Hematopoietic multipotent progenitor cell treated with erythropoietin and hydrocortisone succinate and interleukin-3 and kit ligand, for 8 days (in vitro differentiated cells): Measurements from ENCODE around the gene ZDHHC11.
"Not testable (repeated sequence)": the region's sequence is repeated elsewhere in the genome, so short reads cannot be mapped to it uniquely, and the experiment has no call there.

ENCODE experiments used
- DNase-seq: peaks from one replicate; pipeline ENCODE4 v3.0.0-alpha.2; 2015

The ZDHHC11 gene

DNA sequence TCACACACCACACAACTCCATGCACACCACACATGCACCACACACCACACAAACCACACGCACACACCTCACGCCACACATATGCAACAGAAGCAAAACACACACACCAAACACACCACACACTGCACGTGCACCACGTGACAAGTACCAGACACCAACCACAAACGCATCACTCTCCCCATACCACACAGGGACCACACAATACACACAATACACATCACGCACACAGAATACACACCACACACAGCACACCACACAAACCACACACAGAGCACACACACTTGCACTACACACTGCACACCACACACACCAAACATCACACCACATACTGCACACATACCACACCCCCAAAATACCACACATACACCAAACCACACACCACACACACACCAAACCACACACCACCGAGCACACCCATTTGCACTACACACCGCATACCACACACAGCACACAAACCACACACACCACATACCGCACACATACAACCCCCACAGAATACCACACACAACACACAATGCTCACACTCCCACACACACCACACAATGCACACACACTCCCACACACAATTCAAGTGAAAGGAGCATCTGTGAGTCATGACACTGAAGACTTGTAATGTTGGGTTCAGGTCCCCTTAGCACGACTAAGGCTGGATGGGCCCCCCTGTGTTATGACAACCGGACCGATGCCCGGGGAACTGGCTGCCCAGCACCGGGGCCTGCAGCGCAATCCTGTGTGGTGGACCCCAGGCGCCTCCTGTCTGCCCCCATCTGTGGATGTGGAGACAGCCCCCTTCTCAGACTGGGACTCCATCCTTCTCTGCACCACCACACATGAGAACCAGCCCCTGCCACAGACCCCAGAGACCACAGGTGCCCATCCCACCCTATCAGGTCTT lies 6.0 kb upstream of the ZDHHC11 start:
- no peak for DNase-seq

DNA sequence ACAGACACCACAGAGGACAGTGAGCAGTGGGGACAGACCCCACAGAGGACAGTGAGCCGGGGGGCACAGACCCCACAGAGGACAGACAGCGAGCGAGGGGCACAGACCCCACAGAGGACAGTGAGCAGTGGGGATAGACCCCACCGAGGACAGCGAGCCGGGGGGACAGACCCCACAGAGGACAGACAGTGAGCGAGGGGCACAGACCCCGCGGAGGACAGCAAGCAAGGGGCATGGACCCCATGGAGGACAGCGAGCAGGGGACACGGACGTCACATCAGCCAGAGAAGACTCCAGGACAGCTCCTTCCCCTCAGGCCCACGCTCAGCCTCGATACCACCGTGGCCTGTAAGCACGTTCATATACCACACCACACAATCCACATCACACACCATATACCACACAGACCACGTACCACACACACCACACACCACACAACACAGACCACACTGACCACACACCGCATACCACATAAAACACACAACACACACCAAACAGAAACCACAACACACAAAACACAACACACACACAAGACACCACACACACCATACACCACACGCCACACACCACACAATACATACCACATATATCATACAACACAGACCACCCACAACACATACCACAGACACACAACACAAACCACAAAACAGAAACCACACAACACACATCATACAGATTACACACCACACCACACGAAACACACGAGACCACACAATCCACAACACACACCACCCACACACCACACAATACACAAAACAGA lies 5.2 kb upstream of the ZDHHC11 start:
- DNase-seq: peak; percentile 12

DNA sequence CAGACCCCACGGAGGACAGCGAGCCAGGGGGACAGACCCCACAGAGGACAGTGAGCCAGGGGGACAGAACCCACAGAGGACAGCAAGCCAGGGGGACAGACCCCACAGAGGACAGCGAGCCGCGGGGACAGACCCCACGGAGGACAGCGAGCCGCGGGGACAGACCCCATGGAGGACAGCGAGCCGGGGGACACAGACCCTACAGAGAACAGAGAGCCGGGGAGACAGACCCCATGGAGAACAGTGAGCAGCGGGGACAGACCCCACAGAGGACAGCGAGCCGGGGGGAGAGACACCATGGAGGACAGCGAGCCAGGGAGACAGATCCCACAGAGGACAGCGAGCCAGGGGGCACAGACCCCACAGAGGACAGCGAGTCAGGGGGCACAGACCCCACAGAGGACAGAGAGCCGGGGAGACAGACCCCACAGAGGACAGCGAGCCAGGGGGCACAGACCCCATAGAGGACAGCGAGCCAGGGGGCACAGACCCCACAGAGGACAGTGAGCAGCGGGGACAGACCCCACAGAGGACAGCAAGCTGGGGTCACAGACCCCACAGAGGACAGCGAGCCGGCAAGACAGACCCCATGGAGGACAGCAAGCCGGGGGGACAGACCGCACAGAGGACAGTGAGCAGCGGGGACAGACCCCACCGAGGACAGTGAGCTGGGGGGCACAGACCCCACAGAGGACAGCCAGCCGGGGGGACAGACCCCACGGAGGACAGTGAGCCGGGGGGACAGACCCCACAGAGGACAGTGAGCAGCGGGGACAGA lies 4.4 kb upstream of the ZDHHC11 start:
- no peak for DNase-seq

DNA sequence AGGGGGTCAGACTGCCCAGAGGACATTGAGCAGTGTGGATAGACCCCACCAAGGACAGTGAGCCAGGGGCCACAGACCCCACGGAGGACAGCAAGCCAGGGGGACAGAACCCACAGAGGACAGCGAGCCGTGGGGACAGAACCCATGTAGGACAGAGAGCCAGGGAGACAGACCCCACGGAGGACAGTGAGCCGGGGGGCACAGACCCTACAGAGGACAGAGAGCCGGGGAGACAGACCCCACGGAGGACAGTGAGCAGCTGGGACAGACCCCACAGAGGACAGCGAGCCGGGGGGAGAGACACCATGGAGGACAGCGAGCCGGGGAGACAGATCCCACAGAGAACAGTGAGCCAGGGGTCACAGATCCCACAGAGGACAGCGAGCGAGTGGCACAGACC lies 3.4 kb upstream of the ZDHHC11 start:
- DNase-seq: no peak

DNA sequence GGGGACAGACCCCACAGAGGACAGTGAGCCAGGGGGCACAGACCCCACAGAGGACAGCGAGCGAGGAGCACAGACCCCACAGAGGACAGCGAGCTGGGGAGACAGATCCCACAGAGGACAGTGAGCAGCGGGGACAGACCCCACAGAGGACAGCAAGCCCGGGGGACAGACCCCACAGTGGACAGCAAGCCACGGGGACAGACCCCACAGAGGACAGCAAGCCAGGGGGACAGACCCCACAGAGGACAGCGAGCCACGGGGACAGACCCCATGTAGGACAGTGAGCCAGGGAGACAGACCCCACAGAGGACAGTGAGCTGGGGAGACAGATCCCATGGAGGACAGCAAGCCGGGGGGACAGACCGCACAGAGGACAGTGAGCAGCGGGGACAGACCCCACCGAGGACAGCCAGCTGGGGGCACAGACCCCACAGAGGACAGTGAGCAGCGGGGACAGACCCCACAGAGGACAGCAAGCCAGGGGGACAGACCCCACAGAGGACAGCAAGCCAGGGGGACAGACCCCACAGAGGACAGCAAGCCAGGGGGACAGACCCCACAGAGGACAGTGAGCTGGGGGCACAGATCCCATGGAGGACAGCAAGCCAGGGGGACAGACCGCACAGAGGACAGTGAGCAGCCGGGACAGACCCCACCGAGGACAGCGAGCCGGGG lies 2.8 kb upstream of the ZDHHC11 start:
- DNase-seq: not testable (repeated sequence)

DNA sequence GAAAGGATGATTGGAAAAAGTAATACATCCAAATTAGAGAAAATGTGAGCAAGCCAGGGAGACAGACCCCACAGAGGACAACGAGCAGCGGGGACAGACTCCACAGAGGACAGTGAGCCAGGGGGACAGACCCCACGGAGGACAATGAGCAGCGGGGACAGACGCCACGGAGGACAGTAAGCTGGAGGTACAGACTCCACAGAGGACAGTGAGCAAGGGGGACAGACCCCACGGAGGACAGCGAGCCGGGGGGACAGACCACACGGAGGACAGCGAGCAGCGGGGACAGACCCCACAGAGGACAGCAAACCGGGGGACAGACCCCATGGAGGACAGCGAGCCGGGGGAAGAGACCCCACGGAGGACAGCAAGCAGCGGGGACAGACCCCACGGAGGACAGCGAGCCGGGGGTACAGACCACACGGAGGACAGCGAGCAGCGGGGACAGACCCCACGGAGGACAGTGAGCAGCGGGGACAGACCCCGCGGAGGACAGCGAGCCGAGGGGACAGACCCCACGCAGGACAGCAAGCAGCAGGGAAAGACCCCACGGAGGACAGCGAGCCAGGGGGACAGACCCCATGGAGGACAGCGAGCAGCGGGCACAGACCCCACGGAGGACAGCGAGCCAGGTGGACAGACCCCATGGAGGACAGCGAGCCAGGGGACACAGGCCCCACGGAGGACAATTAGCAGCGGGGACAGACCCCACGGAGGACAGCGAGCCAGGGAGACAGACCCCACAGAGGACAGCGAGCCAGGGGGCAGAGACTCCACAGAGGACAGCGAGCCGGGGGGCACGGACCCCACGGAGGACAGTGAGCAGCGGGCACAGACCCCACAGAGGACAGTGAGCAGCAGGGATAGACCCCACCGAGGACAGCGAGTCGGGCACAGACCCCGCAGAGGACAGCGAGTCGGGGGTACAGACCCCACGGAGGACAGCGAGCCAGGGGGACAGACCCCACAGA lies 1.9 kb upstream of the ZDHHC11 start:
- no peak for DNase-seq

DNA sequence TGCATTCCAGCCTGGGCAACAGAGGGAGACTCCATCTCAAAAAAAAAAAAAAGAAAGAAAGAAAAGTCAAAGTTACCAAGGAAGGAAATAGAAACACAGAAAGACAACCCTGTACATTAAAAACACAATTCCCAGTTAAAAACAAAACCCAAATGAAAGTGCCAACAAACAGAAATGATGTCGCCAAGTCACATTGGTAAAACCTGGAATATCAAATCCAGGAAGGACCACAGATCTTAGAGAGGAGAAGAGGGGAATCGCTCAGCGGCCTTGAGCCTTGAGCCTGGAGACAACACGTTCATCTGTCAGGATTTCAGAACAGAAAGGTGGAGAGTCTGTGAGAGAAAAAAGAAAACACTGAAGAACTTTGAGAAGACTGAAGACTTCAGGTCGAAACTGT lies 1.2 kb upstream of the ZDHHC11 start:
- no peak for DNase-seq

DNA sequence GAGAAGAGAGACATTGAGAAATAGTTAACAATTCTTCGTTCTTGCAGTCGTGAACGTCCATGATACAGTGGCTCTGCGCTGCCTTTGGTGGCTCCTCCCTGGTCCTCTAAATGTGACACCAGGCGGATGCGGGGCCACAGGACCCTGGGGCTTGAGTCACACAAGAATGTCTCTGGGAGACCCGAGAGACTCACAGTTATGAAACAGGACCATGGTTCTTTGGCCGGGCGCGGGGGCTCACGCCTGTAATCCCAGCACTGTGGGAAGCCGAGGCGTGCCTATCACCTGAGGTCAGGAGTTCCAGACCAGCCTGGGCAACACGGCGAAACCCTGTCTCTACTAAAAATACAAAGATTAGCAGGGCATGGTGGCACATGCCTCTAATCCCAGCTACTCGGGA lies 767 bp upstream of the ZDHHC11 start:
- no peak for DNase-seq

DNA sequence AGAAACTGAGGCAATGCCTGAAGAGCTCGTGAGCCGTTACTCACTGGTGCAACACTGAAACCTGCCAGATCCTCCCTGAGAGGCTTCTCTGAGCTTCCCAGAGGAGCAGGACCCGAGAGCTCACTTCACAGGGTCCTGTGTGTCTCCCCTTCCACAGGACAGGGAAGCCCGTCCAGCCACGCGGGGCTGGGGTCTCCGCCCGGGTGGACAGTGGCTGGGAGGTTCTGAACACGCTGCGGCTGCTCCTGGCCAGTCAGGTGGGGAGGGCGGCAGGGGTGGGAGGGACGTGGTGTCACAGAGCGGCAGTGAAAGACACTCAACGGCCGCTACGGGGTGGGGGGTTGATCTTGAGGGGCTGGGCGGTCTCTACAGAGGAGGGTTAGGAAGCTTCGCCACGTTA lies 290 bp upstream of the ZDHHC11 start:
- no peak for DNase-seq

DNA sequence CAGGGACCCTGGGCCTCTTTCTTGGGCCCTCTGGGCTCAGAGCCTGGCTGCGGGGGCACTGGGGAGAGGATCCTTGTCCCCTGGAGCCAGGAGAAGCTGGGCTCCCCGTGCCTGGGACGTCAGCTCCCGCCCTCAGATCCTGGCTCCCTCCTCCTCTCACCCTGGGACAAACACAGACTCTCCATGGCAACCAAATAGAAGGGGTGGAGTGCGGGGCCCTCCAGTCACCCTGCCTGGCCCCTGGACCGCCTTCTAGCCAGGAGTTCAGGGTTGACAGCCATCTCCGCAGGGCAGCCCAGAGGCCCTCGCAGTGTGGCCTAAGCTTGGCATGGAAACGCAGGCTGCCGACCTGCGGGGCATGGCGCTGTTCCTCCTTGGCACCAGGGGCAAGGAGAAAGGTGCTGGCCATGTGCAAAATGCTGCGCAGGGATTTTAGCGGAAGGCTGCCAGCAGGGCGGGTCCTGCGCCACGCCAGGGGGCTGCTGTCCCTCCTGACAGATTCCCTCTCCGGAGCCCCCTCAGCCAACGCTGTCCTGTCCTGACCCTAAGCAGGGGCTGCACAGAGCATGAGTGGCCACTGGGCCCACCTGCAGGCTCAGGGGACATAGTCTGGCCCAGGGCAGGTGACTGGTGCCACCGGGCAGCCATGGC lies 1.0 kb downstream of the ZDHHC11 start:
- DNase-seq: no peak

DNA sequence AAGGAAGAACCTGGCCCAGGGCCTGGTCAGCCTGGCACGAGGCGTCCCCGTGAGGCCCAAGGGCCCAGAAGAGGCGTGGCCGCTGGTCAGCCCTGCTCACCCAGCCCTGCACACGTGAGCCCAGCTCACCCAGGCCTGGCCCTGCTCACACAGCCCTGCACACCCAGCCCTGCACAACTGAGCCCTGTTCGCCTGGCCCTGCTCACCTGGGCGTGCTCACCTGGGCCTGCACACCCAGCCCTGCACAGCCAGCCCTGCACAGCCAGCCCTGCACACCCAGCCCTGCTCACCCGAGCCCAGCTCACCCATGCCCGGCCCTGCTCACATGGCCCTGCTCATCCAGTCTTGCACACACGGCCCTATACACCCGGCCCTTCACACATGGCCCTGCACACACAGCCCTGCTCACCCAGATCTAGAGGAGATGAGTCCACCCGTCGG lies 2.1 kb downstream of the ZDHHC11 start:
- no peak for DNase-seq

DNA sequence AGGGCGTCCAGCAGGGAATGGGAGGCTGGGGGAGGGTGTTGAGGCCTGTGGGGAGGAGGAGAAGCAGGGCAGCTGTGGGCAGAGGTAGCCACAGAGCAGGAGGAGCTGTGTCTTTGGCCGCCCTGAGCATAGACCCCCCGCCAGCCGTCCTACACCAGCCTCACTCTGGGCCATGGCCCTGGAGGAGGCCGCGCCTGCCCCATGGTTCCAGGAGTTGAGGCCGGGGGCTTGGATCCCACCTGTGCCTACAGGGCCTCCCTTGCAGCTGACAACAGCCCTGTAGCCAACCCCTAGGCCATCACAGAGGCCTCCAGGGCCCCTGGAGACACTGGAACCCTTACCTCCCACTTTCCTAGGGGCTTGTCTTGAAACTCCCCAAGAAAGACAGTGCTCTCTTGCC lies 3.0 kb downstream of the ZDHHC11 start:
- not testable (repeated sequence) for DNase-seq

DNA sequence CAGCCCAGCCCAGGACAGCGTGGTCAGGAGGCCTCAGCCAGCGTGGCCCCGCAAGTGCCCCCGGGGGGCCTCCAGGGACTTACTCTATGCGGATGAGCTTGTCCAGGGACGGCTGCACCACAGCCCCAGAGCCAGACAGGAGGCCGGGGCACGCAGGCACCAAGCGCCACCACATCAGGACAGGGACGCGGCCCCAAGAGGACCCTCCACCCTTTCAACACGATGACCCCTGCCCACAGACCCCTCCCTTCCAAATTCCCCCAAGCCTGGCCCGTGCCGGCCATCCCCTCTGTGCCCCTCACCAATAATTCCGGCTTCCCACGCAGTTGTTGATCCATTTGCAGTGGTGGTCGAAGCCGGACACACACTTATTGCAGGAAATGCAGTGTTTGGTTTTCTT lies 3.6 kb downstream of the ZDHHC11 start:
- DNase-seq: not testable (repeated sequence)

DNA sequence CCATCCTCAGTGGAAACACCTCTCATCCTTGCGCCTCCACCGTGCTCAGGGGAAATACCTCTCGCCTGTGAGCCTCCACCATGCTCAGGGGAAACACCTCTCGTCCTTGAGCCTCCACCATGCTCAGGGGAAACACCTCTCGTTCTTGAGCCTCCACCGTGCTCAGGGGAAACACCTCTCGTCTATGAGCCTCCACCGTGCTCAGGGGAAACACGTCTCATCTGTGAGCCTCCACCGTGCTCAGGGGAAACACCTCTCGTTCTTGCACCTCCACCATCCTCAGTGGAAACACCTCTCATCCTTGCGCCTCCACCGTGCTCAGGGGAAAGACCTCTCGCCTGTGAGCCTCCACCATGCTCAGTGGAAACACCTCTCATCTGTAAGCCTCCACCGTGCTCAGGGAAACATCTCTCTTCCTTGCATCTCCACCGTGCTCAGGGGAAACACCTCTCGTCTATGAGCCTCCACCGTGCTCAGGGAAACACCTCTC lies 4.1 kb downstream of the ZDHHC11 start:
- not testable (repeated sequence) for DNase-seq

DNA sequence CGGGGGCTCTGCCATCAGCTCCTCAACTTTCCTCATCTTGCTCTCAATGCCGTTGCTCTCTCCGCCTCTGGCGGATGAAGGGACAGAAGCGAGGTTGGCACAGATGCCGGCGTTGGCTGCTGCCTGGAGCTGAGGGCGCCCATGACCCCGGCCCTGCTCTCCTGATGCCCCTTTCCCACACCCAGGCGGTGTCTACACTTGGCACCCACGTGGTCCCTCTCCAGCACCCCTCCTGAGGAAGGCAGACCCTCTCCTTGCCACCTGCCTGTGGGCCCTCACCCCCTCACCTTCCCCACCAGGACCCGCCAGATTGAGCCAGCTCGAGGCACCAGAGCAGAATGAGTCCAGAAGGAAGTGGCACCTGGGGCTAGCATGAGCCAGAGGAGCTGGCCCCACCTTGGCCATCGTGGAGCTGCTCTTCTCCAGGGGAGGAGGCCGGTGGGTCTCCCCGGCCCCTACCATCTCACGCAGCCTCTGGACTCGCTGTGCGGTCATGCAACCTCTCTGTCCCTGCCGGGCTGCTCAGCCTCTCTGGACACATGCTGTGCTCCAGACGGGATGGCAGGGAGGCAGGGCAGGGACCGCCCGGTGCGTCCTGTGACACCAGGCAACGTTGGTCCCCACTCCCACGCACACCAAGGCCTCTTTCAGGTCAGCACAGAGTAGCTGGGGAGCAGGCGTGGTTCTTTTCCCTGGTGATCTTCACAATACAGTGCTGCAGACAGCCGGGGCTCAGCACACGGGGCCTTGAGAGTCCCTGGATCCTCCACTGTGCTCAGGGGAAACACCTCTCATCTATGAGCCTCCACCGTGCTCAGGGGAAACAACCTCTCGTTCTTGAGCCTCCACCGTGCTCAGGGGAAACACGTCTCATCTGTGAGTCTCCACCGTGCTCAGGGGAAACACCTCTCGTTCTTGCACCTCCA lies 4.8 kb downstream of the ZDHHC11 start:
- not testable (repeated sequence) for DNase-seq

DNA sequence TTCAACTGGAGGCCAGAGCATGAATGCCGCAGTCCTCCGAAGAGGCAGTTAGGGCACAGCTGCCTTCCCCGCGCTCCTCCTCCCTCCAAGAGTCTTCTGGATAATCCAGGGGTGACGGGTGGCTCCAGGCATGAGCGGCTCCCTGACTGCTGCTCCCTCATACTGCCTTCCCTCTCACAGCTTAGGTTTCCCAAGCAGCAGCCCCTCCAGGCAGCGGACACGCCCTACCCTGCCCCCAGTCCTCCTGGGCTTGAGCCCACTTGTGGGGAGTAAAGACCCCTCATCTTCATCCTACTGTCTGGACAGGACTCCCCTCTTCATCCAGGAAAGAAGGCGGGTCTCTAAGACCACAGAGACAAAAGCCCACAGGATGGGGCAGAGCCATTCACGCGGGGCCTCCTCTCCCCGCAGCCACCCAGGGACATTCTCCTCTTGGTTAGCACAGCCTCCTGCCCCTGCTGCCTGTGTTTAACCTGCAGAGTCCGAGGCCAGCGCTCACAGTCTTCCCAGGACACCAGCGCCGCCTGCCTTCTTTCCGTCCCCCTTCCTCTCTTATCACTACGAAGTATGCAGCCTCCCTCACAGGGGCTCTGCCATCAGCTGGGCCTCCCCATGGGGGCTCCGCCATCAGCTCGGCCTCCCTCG lies 5.6 kb downstream of the ZDHHC11 start:
- DNase-seq: not testable (repeated sequence)

DNA sequence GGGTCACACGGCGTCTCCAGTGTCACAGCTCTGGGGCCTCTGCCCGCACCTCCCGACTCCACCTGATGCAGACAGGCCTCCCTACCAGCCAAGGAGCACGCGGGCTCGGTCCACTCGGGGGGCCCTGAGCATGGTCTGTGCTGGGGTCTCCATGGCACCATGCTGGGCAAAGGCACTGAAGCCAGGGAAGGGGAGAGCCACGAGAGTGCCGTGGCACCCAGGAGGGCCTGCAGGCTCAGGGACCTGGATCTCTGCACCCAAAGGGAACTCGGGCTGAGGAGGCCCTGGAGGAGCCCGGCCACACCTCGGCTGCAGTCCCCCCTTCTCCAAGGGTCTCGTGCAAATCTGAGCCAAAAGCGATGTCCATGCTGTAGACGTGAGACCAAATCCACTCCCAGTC lies 6.4 kb downstream of the ZDHHC11 start:
- not testable (repeated sequence) for DNase-seq

DNA sequence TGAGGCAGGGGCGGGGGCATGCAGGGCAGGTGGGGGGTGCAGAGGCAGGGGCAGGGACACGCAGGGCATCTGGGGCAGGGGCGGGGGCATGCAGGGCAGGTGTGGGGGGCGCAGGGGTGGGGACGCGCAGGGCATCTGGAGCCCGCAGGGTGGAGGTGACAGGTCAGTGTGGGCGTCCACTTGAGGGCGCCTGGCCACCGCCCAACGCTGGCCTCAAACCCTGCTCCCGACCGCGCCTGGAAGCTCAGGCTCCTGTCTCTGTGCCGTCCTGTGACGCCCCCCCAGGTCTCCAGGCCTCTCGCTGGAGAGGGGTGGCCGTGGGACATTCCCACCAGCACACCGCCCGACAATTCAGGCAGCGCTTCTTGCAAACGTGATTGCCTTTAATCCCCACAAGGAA lies 6.9 kb downstream of the ZDHHC11 start:
- DNase-seq: not testable (repeated sequence)

DNA sequence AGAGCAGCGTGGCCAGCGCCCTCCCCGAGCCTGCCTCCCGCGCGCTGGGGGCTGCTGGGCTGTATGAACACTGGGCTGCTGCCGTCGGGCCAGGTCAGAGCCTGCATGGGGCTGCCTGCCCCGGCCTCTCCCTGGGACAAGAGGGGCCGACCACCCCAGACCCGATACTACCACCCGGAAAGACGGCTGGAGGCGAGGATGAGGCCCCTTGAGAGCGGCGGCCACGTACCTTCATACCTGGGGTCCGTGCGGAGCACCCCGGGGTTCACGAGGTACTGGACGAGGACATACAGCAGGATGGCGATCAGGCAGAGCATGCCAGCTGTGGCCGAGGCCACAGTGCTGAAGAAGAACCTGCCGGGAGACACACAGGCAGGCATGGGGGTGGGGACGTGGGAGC lies 7.4 kb downstream of the ZDHHC11 start:
- not testable (repeated sequence) for DNase-seq
